COLO668 (cell line): ENCODE measurements around the gene ERC1.

Source experiments
- DNase-seq: peaks from one replicate; lab custom pipeline; 2025; ENCODE audit not compliant: unreplicated experiment; lab: John Stamatoyannopoulos, UW

ERC1 gene

GRCh38 chr12:1425396-1425729 lies 434.3 kb downstream of the ERC1 start:
- no peak for DNase-seq

- no peak for DNase-seq
These were observed 437.6 kb downstream of the ERC1 start for GRCh38 chr12:1428671-1429070.

- DNase-seq = no peak
These were observed 439.0 kb downstream of the ERC1 start for GRCh38 chr12:1429980-1430379.

GRCh38 chr12:1434296-1434955 lies 443.4 kb downstream of the ERC1 start:
- DNase-seq = no peak

GRCh38 chr12:1435044-1435443 lies 444.0 kb downstream of the ERC1 start:
- no peak for DNase-seq

- no peak for DNase-seq
These were observed 444.4 kb downstream of the ERC1 start for GRCh38 chr12:1435456-1435855.

GRCh38 chr12:1436015-1436414 lies 445.0 kb downstream of the ERC1 start:
- DNase-seq = no peak

GRCh38 chr12:1436981-1437380 lies 446.0 kb downstream of the ERC1 start:
- DNase-seq = no peak

- DNase-seq = no peak
These were observed 448.2 kb downstream of the ERC1 start for GRCh38 chr12:1439201-1439600.

GRCh38 chr12:1439687-1440086 lies 448.7 kb downstream of the ERC1 start:
- no peak for DNase-seq

- no peak for DNase-seq
These were observed 452.6 kb downstream of the ERC1 start for GRCh38 chr12:1443421-1444141.

- no peak for DNase-seq
These were observed 453.1 kb downstream of the ERC1 start for GRCh38 chr12:1444142-1444516.

- no peak for DNase-seq
These were observed 454.8 kb downstream of the ERC1 start for GRCh38 chr12:1445807-1446206.

- DNase-seq = no peak
These were observed 457.3 kb downstream of the ERC1 start for GRCh38 chr12:1448336-1448735.

- no peak for DNase-seq
These were observed 462.8 kb downstream of the ERC1 start for GRCh38 chr12:1453810-1454209.

- DNase-seq = no peak
These were observed 465.9 kb downstream of the ERC1 start for GRCh38 chr12:1456885-1457284.

- no peak for DNase-seq
These were observed 466.9 kb downstream of the ERC1 start for GRCh38 chr12:1457901-1458300.

GRCh38 chr12:1459339-1459738 lies 468.3 kb downstream of the ERC1 start:
- no peak for DNase-seq

GRCh38 chr12:1463073-1463905 lies 472.3 kb downstream of the ERC1 start:
- DNase-seq = no peak

GRCh38 chr12:1464925-1465324 lies 473.9 kb downstream of the ERC1 start:
- DNase-seq = no peak

- DNase-seq = no peak
These were observed 475.0 kb downstream of the ERC1 start for GRCh38 chr12:1465990-1466389.
